ENCODE data around the gene GPR4.

- no peak for TF ChIP-seq CTCF (conservative IDR thresholded peaks at IDR 0.05; ENCODE audit: low read depth, low read length)
- no peak for TF ChIP-seq EZH2 (IDR thresholded peaks at IDR 0.05; ENCODE audit: low read length, unreplicated experiment)
- TF ChIP-seq EZH2phosphoT487 (IDR thresholded peaks at IDR 0.05; ENCODE audit: borderline replicate concordance, low read length): no peak
Observed at GRCh38 chr19:45554481-45554880, 47.5 kb downstream of the GPR4 start.
